ENCODE measurements around the gene ADISSP. TPM values are rescaled to one million over a fixed set of nuclear protein-coding genes. Genes with fewer than 3 reads are reported as not detected.

ADISSP gene
- total RNA-seq, 3 donors from 2014 or later (not counting 1 experiment from before 2014, with no cell fraction given): 10.1 to 13.5 (median 12.3) TPM

- no peak for ATAC-seq
- WGBS (ENCODE audit: insufficient coverage): 84% methylated on average over 19 of the region's 19 CpGs
- TF ChIP-seq CTCF (IDR thresholded peaks at IDR 0.05): no peak
- no peak for DNase-seq
- H3K9me3 ChIP-seq (ENCODE audit: control insufficient read depth, insufficient read depth, low read length): no peaks in the 10 kb centered on the region
- Mint-ChIP-seq H3K27ac (no peak overlapping the region), H3K4me3 (no peak overlapping the region), H3K9me3 (no peaks in the 10 kb centered on the region), H3K36me3 (no peaks in the 10 kb centered on the region), H3K4me1 (peaks cover 0 to 2% of the 10 kb centered on the region in 2 donors), H3K27me3 (ENCODE audit: low read depth in 2 of 2) (peaks cover 0 to 3% of the 10 kb centered on the region in 2 donors)
- no peaks in the 10 kb centered on the region for H3K27me3 ChIP-seq (ENCODE audit: control insufficient read depth, insufficient read depth, low read length)
- H3K27ac ChIP-seq (ENCODE audit: low read length): no peak overlapping the region
- intact Hi-C loops (cut with micrococcal nuclease): no loop called here
- H3K36me3 ChIP-seq (ENCODE audit: control insufficient read depth, insufficient read depth, low read length): no peaks in the 10 kb centered on the region
- H3K4me3 ChIP-seq (ENCODE audit: low read length): no peak overlapping the region
- H3K4me1 ChIP-seq (ENCODE audit: control insufficient read depth, insufficient read depth, low read length): no peaks in the 10 kb centered on the region
These were observed 28.3 kb downstream of the ADISSP start for GRCh38 chr20:3739054-3739925.

GRCh38 chr20:3738111-3739053 lies 29.2 kb downstream of the ADISSP start:
- no peak for ATAC-seq
- Histone ChIP-seq H3K27me3 (ENCODE audit: control insufficient read depth, insufficient read depth, low read length) (peaks cover 3% of the 10 kb centered on the region), H3K27ac (ENCODE audit: low read length) (no peak overlapping the region), H3K4me1 (ENCODE audit: control insufficient read depth, insufficient read depth, low read length) (no peaks in the 10 kb centered on the region), H3K4me3 (ENCODE audit: low read length) (no peak overlapping the region), H3K9me3 (ENCODE audit: control insufficient read depth, insufficient read depth, low read length) (no peaks in the 10 kb centered on the region), H3K36me3 (ENCODE audit: control insufficient read depth, insufficient read depth, low read length) (no peaks in the 10 kb centered on the region)
- no peak for TF ChIP-seq CTCF (IDR thresholded peaks at IDR 0.05)
- Mint-ChIP-seq H3K27me3 (ENCODE audit: low read depth in 2 of 2) (peaks cover 5 to 8% of the 10 kb centered on the region in 2 donors), H3K36me3 (no peaks in the 10 kb centered on the region), H3K4me1 (no peaks in the 10 kb centered on the region), H3K27ac (no peak overlapping the region), H3K4me3 (no peak overlapping the region), H3K9me3 (no peaks in the 10 kb centered on the region)
- DNase-seq: no peak
- intact Hi-C loops (cut with micrococcal nuclease): no loop called here
- WGBS (ENCODE audit: insufficient coverage): 95% methylated on average over 10 of the region's 11 CpGs

- Mint-ChIP-seq H3K36me3 (no peaks in the 10 kb centered on the region), H3K27ac (no peak overlapping the region), H3K4me3 (no peak overlapping the region), H3K9me3 (no peaks in the 10 kb centered on the region), H3K27me3 (ENCODE audit: low read depth in 2 of 2) (peaks cover 16 to 25% of the 10 kb centered on the region in 2 donors), H3K4me1 (no peaks in the 10 kb centered on the region)
- DNase-seq (no peak), ATAC-seq (no peak)
- H3K9me3 ChIP-seq (ENCODE audit: control insufficient read depth, insufficient read depth, low read length): no peaks in the 10 kb centered on the region
- 86% methylated on average over 3 of the region's 4 CpGs for WGBS (ENCODE audit: insufficient coverage)
- H3K4me3 ChIP-seq (ENCODE audit: low read length): no peak overlapping the region
- intact Hi-C loops (cut with micrococcal nuclease): no loop called here
- H3K4me1 ChIP-seq (ENCODE audit: control insufficient read depth, insufficient read depth, low read length): no peaks in the 10 kb centered on the region
- no peak for TF ChIP-seq CTCF (IDR thresholded peaks at IDR 0.05)
- peaks cover 13% of the 10 kb centered on the region for H3K27me3 ChIP-seq (ENCODE audit: control insufficient read depth, insufficient read depth, low read length)
- no peak overlapping the region for H3K27ac ChIP-seq (ENCODE audit: low read length)
- H3K36me3 ChIP-seq (ENCODE audit: control insufficient read depth, insufficient read depth, low read length): no peaks in the 10 kb centered on the region
These were observed 31.8 kb downstream of the ADISSP start for GRCh38 chr20:3735768-3736167.

All from natural killer cell (primary cell).